Kidney (tissue), 14 donors: Measurements from ENCODE around the gene SMURF1. TPM values are rescaled to one million over a fixed set of nuclear protein-coding genes. Genes with fewer than 3 reads are reported as not detected.

Experiments
- DNase-seq, 5 donors: peaks; one replicate each; pipeline ENCODE4 v3.0.0-alpha.2; 2013 to 2020
- FAIRE-seq: peaks from 2 replicates; lab custom pipeline; 2012; peaks lifted over from hg19 to GRCh38; lab: Jason Lieb, UNC
- H3K27ac ChIP-seq, 2 donors: one replicate each; pipeline ENCODE4 v1.7.0; 2013; ENCODE audit warnings: low read depth in 2 of 2, low read length in 2 of 2, inconsistent platforms in 1 of 2
- H3K27me3 ChIP-seq: one replicate; pipeline ENCODE4 v1.7.1; 2013; ENCODE audit warnings: low read length, inconsistent platforms; ENCODE audit not compliant: control insufficient read depth, insufficient read depth
- H3K36me3 ChIP-seq, 3 donors: one replicate each; pipeline versions ENCODE4 v1.7.0 to v1.7.1; 2013; ENCODE audit warnings: low read length in 3 of 3, control low read depth in 1 of 3, inconsistent platforms in 1 of 3; ENCODE audit not compliant: insufficient read depth in 3 of 3, control insufficient read depth in 2 of 3
- H3K4me1 ChIP-seq, 3 donors: one replicate each; pipeline versions ENCODE4 v1.7.0 to v1.7.1; 2013; ENCODE audit warnings: low read length in 3 of 3, inconsistent platforms in 1 of 3, low read depth in 1 of 3; ENCODE audit not compliant: control insufficient read depth in 2 of 3, insufficient read depth in 2 of 3
- H3K4me3 ChIP-seq, 3 donors: one replicate each; pipeline versions ENCODE4 v1.7.0 to v1.8.1; 2013; ENCODE audit warnings: low read length in 3 of 3, control low read depth in 1 of 3, inconsistent platforms in 1 of 3
- H3K9ac ChIP-seq, 3 donors: one replicate each; pipeline versions ENCODE4 v1.7.0 to v1.7.1; 2013; ENCODE audit warnings: low read length in 3 of 3, control low read depth in 1 of 3, inconsistent platforms in 1 of 3
- H3K9me3 ChIP-seq, 3 donors: one replicate each; pipeline versions ENCODE4 v1.7.0 to v1.7.1; 2013; ENCODE audit warnings: low read length in 3 of 3, control low read depth in 1 of 3, inconsistent platforms in 1 of 3; ENCODE audit not compliant: control insufficient read depth in 2 of 3, insufficient read depth in 1 of 3
- intact Hi-C: fragments of 100-400 bp; cut with DNase I; formaldehyde crosslinking; loops from one replicate; pipeline ENCODE4 v1.11.1; 2022
- polyA plus RNA-seq: library from polyadenylated mRNA; stranded (reverse); fragments of 350-450 nt; fragmentation: Illumina TruSeq; extraction: RNeasy Lipid Tissue Mini Kit (QIAGEN cat#74804); gene quantifications from one replicate; pipeline ENCODE4 v1.2.3, GENCODE V29; 2014; ENCODE audit warnings: low read depth, low replicate concordance; ENCODE audit not compliant: insufficient read depth
- total RNA-seq: library from RNA; stranded (reverse); fragmentation: NEBNext Ultra II Directional; extraction: Animal tissue kit (Norgen Biotek cat#: 25700); gene quantifications from one replicate; pipeline ENCODE4 v1.2.1, GENCODE V29; 2021
- TF ChIP-seq, protein P1 (sequence below): IDR thresholded peaks from 3 replicates; pipeline ENCODE4 v1.5.1; 2012; ENCODE audit warnings: mild to moderate bottlenecking, moderate library complexity, borderline replicate concordance; ENCODE audit not compliant: insufficient read depth; ENCODE audit errors: extremely low read depth
- donor health status: control.
- donor health status: control.
- donor health status: control.
- donor health status: control.
- donor health status: control.
- donor health status: DM: yes; HTN: yes; CAD: no.
- donor health status: Normal renal cell carcinoma (clear cell type).

The SMURF1 gene
- total and polyA plus RNA-seq, 2 donors from 2014 or later = 6.3 to 29.8 TPM

DNA sequence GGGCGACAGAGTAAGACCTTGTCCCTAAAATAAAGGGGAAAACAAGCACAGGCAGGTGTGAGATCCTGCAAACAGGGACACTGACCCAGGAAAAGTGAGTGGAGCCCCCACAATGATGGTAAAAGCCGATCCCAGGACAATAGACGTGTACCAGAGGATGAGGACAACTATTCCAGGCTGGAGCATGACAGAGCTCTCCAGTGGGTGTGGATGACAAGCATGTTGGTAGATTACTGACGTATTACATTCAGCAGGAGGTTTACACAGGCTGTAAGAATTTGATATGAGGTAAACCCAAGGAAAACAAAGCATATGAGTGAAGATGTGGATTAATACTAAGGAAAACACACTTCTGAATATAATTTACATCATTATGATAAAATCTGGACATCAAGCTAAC lies 27.8 kb upstream of the SMURF1 start:
- no peak overlapping the region for H3K4me3 ChIP-seq
- no peak overlapping the region for H3K9ac ChIP-seq
- no peaks in the 10 kb centered on the region for H3K36me3 ChIP-seq
- no peaks in the 10 kb centered on the region for H3K9me3 ChIP-seq
- H3K27me3 ChIP-seq = no peaks in the 10 kb centered on the region
- H3K27ac ChIP-seq = no peak overlapping the region
- FAIRE-seq (no peak), DNase-seq (no peak)
- TF ChIP-seq, protein P1, sequence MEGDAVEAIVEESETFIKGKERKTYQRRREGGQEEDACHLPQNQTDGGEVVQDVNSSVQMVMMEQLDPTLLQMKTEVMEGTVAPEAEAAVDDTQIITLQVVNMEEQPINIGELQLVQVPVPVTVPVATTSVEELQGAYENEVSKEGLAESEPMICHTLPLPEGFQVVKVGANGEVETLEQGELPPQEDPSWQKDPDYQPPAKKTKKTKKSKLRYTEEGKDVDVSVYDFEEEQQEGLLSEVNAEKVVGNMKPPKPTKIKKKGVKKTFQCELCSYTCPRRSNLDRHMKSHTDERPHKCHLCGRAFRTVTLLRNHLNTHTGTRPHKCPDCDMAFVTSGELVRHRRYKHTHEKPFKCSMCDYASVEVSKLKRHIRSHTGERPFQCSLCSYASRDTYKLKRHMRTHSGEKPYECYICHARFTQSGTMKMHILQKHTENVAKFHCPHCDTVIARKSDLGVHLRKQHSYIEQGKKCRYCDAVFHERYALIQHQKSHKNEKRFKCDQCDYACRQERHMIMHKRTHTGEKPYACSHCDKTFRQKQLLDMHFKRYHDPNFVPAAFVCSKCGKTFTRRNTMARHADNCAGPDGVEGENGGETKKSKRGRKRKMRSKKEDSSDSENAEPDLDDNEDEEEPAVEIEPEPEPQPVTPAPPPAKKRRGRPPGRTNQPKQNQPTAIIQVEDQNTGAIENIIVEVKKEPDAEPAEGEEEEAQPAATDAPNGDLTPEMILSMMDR = no peak
- no peaks in the 10 kb centered on the region for H3K4me1 ChIP-seq
- intact Hi-C loops = no loop called here

- FAIRE-seq (no peak), DNase-seq (no peak)
- no peaks in the 10 kb centered on the region for H3K27me3 ChIP-seq
- intact Hi-C loops = no loop called here
- no peak overlapping the region for H3K27ac ChIP-seq
- H3K9me3 ChIP-seq = no peaks in the 10 kb centered on the region
- H3K4me1 ChIP-seq = no peaks in the 10 kb centered on the region
- H3K36me3 ChIP-seq = no peaks in the 10 kb centered on the region
- no peak overlapping the region for H3K9ac ChIP-seq
- TF ChIP-seq, protein P1 = no peak
- no peak overlapping the region for H3K4me3 ChIP-seq
Measured at GRCh38 chr7:99170730-99171074, 26.8 kb upstream of the SMURF1 start.

DNA sequence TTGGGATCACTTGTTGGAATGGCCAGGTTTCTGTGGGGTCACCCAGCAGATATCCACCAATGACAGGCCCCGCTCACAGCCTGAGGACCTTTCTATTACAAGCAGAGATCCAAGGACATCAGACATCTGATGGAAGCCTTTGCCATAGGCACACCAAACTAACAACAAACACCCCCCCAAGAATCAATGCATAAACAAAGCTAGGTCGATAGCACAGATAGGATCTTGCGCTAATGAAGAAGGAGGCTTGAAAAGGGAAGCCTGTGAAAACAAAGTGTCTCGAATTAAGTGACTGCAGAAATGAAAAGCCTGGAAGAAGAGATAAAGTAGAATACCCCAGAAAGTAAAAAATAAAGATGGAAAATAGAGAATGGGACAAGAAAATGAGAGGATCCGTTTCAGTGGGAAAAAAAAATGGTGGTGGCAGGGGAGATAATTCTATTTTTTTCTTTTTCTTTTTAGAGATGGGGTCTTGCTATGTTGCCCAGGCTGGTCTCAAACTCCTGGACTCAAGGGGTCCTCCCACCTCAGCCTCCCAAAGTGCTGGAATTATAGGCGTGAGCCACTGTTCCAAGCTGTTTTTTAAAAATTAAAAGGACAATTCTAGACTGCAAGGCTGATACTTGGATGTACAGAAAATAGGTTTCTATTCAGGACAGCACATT lies 26.3 kb upstream of the SMURF1 start:
- no peak for FAIRE-seq
- Histone ChIP-seq H3K4me1 (no peaks in the 10 kb centered on the region), H3K36me3 (no peaks in the 10 kb centered on the region), H3K9ac (no peak overlapping the region), H3K4me3 (no peak overlapping the region), H3K27me3 (no peaks in the 10 kb centered on the region), H3K9me3 (no peaks in the 10 kb centered on the region), H3K27ac (no peak overlapping the region)
- DNase-seq = no peak
- TF ChIP-seq, protein P1 = no peak
- intact Hi-C loops = no loop called here

DNA sequence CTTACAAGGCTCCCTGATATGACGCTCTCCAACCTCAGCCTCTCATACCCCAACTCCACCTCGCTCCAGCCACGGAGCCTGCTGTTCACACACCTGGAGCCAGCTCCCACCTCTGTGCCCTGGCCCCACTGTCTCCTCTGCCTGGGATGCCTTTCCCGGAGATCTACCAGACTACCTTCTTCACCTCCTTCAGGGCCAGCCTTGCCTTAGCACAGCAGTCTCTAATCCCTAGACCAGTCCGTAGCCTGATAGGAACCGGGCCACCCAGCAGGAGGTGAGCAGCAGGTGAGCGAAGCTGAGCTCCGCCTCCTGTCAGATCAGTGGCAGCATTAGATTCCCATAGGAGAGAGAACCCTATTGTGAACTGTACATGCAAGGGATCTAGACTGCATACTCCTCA lies 23.2 kb upstream of the SMURF1 start:
- H3K27ac ChIP-seq = no peak overlapping the region
- intact Hi-C loops = no loop called here
- H3K9me3 ChIP-seq = no peaks in the 10 kb centered on the region
- H3K9ac ChIP-seq = no peak overlapping the region
- TF ChIP-seq, protein P1 = no peak
- H3K4me1 ChIP-seq = no peaks in the 10 kb centered on the region
- no peaks in the 10 kb centered on the region for H3K27me3 ChIP-seq
- no peak overlapping the region for H3K4me3 ChIP-seq
- H3K36me3 ChIP-seq = no peaks in the 10 kb centered on the region
- DNase-seq (no peak), FAIRE-seq (no peak)
